NCI-H1436 treated with DMSO at 0.1 percent for 48 hours (cell line): ENCODE data around the gene EFR3B.
"Not testable (repeated sequence)": the region's sequence is repeated elsewhere in the genome, so short reads cannot be mapped to it uniquely, and the experiment has no call there.

ENCODE experiments used
- DNase-seq: peaks from one replicate; lab custom pipeline; 2025; lab: John Stamatoyannopoulos, UW

EFR3B gene

GRCh38 chr2:25041928-25042320 lies at the start of gene EFR3B:
Gene EFR3B, plus strand, starts transcription at chr2:25042076. Its CDS starts 237 bp downstream, at chr2:25042313.
- DNase-seq, result peak; percentile 45

- no peak for DNase-seq
Observed at GRCh38 chr2:24993406-24994145, 48.3 kb upstream of the EFR3B start.

GRCh38 chr2:24994146-24994724 lies 47.6 kb upstream of the EFR3B start:
- DNase-seq, result no peak

GRCh38 chr2:24999097-24999496 lies 42.8 kb upstream of the EFR3B start:
- not testable (repeated sequence) for DNase-seq

- DNase-seq, result no peak
Observed at GRCh38 chr2:25000036-25000435, 41.8 kb upstream of the EFR3B start.

GRCh38 chr2:25000503-25001324 lies 41.2 kb upstream of the EFR3B start:
- DNase-seq, result no peak

GRCh38 chr2:25001325-25001637 lies 40.6 kb upstream of the EFR3B start:
- no peak for DNase-seq

- DNase-seq, result no peak
Observed at GRCh38 chr2:25002066-25002465, 39.8 kb upstream of the EFR3B start.

GRCh38 chr2:25009954-25010353 lies 31.9 kb upstream of the EFR3B start:
- DNase-seq, result no peak

GRCh38 chr2:25011342-25011741 lies 30.5 kb upstream of the EFR3B start:
- DNase-seq, result not testable (repeated sequence)

GRCh38 chr2:25014631-25015030 lies 27.2 kb upstream of the EFR3B start:
- no peak for DNase-seq

GRCh38 chr2:25018681-25019080 lies 23.2 kb upstream of the EFR3B start:
- DNase-seq, result no peak

- DNase-seq, result no peak
Observed at GRCh38 chr2:25021791-25022362, 20.0 kb upstream of the EFR3B start.

- no peak for DNase-seq
Observed at GRCh38 chr2:25023333-25023732, 18.5 kb upstream of the EFR3B start.

GRCh38 chr2:25025229-25026007 lies 16.5 kb upstream of the EFR3B start:
- DNase-seq, result no peak

GRCh38 chr2:25026008-25026530 lies 15.8 kb upstream of the EFR3B start:
- no peak for DNase-seq

GRCh38 chr2:25029183-25029554 lies 12.7 kb upstream of the EFR3B start:
- no peak for DNase-seq

- no peak for DNase-seq
Observed at GRCh38 chr2:25030702-25031101, 11.2 kb upstream of the EFR3B start.

- DNase-seq, result no peak
Observed at GRCh38 chr2:25032094-25032493, 9.8 kb upstream of the EFR3B start.

- DNase-seq, result no peak
Observed at GRCh38 chr2:25032901-25033300, 9.0 kb upstream of the EFR3B start.

GRCh38 chr2:25034081-25034480 lies 7.8 kb upstream of the EFR3B start:
- DNase-seq, result no peak
